HG02870 (cell line): ENCODE data around the gene NWD2.
"Not testable (repeated sequence)": the region's sequence is repeated elsewhere in the genome, so short reads cannot be mapped to it uniquely, and the experiment has no call there.

Source experiments
- ATAC-seq: cut with Tn5 transposase; IDR thresholded peaks from one replicate; pipeline ENCODE4 v1.9.1; 2021; ENCODE audit warnings: mild to moderate bottlenecking, moderate library complexity; ENCODE audit not compliant: unreplicated experiment

Gene NWD2

DNA sequence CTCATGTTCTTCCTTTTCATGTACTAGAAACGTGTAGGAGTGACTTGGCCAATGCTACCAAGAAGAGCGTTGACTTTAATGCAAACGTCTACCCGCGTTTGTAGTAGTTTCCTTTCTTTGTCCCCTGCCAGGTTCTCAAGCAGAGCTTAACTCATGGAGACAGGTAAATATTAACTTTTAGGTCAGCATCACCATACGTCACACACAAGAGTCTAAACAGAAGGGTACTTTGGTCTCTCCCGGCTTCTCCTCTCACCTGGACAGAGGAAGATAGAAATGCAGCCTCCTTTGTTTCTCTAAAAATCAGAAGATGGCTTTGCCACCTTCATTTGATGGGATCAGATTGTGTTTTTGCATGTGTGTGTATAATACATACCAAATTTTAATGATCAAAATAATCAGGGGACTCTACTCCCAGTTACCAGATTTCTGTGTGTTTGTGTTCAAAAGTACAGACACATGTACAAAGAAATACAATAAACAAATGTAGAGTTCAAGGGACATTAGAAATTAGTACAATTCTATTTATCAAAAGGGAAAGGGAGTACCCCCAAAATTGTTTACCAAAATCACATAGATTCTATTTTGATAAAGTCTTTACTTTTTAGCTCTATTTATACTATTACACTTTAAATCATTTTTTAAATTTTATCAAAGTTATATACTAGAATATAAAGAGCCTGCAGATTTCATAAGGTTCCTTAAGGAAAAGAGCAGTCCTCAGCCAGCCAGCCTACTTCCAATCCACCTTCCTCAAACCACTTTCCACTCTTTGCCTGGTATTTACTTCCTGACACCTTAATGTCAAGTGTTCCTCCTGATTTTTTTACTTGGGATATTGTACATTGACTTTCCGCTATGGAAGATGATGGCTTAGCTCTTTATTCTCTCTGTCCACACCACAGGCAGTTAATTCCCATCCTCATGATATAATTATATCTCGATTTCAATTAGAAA lies 246.1 kb downstream of the NWD2 start:
- no peak for ATAC-seq

DNA sequence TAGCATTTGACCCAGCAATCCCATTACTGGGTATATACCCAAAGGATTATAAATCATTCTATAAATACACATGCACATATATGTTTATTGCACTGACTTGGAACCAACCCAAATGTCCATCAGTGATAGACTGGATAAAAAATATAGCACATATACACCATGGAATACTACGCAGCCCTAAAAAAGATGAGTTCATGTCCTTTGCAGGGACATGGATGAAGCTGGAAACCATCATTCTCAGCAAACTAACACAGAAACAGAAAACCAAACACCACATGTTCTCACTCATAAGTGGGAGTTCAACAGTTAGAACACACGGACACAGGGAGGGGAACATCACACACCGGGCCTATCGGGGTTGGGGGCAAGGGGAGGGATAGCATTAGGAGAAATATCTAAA lies 250.8 kb downstream of the NWD2 start:
- not testable (repeated sequence) for ATAC-seq
